Hematopoietic multipotent progenitor cell treated with erythropoietin and hydrocortisone succinate and interleukin-3 and kit ligand, for 6 days (in vitro differentiated cells): Measurements from ENCODE around the gene THSD7A.

ENCODE experiments used
- DNase-seq: peaks from one replicate; pipeline ENCODE4 v3.0.0-alpha.2; 2015

THSD7A gene

GRCh38 chr7:11620406-11621253, 211.4 kb downstream of the THSD7A start:
- no peak for DNase-seq

- no peak for DNase-seq
These were observed 215.5 kb downstream of the THSD7A start for GRCh38 chr7:11616466-11616865.

GRCh38 chr7:11615174-11615573, 216.8 kb downstream of the THSD7A start:
- DNase-seq = no peak

DNA sequence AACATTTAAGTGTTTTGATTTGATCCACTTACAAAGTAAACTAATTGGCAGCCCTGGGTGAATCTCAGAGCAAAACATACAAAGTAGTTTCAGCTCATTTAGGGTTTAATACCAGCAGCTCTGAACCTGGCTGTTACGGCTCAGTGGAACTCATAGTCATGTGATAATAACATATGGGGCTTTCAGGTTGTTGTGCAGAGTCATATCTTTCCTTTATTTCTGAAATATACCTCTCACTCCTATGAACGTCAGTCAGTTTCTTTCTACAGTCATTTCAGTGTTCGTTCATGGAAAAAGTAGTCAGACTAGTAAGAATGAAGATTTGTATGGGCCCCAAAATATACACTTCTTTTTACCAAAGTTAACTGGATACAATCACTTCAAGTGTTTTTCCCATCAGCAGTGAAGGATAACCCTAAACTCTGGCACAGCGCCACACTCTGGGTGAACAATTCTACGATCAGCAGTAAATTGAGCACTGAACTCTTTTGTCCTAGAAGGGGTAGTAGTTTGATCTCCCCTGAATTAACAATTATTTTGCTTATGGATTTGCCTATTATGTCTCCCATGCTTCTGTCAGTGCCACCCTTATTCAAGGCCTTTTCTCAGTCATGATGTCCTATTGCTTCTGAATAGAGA, 218.6 kb downstream of the THSD7A start:
- no peak for DNase-seq

GRCh38 chr7:11612737-11613136, 219.3 kb downstream of the THSD7A start:
- DNase-seq = no peak

DNA sequence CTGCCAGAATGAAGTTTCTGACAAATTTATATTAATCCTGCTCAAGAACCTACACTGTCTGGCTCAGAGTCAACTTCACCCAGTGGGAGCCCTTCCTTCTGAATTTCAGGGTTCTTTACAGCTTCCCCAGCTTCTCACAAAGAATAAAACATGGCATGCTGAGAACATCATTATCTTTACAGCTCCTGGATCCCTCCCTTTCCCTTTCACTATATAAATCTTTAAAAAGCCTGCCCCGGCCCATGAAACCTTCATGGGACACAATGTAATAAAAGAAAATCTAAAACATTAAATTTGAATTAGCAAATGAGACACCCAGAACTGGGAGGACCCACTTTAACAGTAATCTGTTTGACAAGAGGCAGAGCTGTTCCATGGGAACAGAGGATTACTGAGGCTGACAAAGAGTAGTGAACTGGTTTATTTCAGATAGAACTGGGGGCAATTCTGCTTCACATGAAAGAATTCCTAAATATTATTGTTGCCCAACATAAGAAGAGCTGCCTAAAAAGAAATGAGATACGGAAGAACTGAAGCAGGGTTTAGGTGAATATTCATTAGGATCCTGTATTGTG, 222.8 kb downstream of the THSD7A start:
- DNase-seq = no peak

GRCh38 chr7:11607686-11608085, 224.3 kb downstream of the THSD7A start:
- DNase-seq = no peak

DNA sequence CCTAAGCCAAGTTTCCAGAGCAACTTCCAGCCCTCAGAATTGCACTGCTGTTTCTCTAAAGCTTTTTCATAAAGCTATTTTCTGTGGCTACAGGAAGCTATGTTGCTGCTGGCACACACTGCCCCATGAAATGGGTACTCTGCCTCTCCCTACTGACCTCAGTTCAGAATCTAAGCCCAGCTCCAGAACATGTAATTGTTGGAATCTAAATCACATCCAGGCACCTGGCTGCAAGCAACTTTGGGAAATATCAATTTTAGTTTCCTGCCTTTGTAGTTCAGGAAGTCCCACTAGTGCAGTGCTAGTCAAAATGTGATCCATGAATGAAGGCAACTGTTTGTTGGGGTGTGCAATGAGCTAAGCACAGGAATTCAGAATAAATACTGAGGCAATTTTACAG, 226.2 kb downstream of the THSD7A start:
- no peak for DNase-seq

- no peak for DNase-seq
These were observed 227.5 kb downstream of the THSD7A start for GRCh38 chr7:11604505-11604904.

- DNase-seq = no peak
These were observed 230.2 kb downstream of the THSD7A start for GRCh38 chr7:11601761-11602160.

DNA sequence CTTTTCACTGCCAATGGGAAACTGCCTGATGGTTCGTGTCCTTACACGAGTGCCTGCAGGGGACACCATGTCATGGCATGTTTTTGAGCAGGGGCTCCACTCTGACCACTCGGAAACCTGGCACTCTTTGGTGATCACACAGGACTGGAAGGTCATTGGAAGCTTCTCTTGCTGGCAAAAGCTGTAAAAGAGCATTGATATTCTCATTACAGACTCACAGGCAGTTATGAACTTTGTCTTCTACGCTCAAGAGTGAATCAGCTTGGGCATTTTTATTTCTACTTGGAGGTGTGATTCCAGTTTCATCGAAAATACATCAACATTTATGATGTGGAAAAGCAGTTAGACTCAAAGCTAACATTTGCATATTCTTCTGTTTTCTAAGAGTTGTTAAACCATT, 238.7 kb downstream of the THSD7A start:
- DNase-seq = no peak

DNA sequence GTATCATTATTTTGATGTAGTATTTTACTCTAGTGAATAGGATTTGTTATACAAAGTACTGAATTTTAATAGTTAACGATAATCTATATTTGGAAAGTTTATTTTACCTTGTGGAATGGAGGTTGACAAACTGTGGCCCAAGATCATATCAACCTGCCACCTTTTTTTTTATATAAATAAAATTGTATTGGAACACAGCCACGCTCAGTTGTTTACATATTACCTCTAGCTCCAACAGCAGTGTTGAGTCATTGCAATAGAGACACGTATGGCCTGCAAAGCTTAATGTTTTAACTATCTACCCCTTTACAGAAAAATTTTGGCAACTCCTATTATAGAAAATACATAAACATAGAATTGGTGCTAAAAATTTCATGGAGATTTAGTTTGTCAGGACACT, 239.3 kb downstream of the THSD7A start:
- no peak for DNase-seq

GRCh38 chr7:11591943-11592342, 240.1 kb downstream of the THSD7A start:
- DNase-seq = no peak

- no peak for DNase-seq
These were observed 240.9 kb downstream of the THSD7A start for GRCh38 chr7:11591055-11591633.

GRCh38 chr7:11589251-11589650, 242.7 kb downstream of the THSD7A start:
- no peak for DNase-seq

DNA sequence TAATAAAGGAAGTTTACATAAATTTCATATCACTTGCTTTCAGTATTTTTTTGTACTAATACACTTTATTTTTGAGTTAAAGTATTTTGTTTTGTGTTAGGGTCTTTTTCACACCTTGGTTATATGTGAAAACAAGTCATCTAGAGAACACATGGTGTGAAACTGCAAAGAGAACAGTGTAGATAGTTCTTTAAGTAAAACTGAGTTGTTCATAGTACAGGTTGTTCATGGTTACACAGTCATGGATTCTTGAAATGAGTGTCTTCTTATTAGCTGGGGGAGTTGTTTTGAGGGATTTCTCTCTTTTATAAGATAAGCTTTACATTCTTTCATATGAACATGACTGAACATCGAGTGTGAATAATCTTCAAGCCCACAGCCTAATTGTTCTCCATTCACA, 244.2 kb downstream of the THSD7A start:
- DNase-seq = no peak

GRCh38 chr7:11587048-11587447, 244.9 kb downstream of the THSD7A start:
- DNase-seq = no peak

DNA sequence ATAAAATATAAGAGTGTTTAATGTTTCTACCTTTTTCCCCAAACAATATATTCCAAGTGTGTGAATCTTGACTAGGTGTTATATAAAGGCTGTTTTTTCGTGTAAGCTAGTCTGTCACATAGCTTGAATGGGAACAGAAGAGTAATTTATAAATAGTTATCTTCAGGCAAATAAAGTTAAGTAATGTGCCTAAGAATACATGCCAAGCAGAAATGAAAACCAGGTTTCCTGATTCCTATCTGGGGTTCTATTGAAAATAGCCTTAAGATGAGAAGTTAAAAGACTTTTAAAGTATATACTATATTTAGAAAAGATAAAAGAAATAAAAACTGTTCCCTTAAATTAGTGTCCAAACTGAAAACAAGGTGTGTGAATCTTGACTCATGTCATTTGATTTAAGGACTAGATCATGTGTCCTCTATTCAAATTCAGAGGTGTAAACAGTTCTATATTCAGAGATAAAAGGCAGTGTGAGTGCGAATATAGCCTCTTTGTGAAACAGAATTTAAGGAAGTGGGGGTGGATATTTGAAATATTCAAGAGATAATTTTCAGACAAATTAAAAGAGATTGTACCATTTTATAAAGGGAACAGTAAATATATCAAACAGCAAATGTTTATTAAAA, 247.5 kb downstream of the THSD7A start:
- no peak for DNase-seq

DNA sequence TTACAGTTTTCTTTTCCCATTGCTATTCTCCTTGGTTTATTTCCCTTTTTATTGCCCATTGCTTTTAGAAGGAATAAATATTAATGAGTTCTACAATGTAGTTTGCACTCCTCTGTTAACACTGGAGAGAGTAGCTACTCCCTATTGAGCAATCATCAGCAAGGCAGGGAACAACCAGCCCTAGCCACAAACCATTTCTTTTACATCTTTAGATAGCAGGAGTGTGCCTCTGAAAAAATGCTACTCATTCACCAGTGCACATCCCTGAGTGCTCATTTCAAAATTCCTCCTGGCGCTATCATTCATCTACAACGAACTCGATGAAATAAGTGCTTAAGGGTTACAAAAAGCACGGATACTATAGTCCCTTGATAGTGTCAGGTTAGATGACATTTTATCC, 252.9 kb downstream of the THSD7A start:
- DNase-seq = no peak

DNA sequence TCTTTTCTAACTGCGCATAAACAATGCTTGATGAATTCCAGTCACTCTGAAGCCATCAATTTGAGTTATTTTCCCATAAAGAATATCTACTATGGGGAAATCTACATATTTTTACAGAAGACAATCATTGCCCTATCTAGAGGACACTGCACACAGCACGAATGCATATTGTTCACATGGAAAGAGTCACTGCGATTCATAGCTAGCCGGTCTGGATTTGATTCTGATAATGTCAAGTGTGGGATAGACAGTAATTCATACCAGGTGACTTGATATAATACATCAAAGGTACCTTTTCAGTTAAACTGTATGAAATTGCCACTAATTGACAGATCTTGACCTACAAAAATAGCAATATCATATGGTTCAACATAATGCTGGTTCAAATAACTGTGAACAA, 255.7 kb downstream of the THSD7A start:
- no peak for DNase-seq

- no peak for DNase-seq
These were observed 258.8 kb downstream of the THSD7A start for GRCh38 chr7:11573128-11573750.

DNA sequence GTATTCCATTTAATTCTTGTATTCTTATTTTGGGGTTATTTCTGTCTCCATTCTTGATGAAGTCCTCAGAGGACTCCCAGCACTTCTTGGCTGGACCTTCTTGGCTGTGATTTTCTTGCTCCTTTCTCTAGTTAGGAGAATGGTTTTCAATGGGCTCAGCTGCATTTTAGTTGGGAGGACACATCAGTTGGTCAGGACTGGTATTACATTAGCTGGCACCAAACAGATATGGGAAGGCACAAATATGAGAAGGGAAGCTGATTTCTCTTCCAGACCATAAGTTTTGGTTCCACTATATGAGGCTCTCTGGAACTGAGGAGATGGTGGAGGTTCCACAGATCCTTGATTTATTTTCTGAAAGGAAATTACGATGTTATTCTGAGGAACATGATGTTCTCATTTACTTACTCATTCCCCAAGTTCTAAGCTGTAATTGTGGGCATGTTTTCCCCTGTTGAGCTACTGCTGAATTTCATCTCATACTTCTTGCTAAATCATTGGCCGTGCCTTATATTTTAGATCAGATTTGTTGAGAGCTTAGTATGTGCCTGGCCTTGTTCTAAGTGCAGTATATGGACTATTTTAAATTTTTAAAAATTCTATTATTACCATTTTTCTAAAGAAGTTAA, 261.0 kb downstream of the THSD7A start:
- DNase-seq = no peak
